PC-9 (cell line): ENCODE measurements around the gene FRMD4B.

ENCODE experiments used
- CTCF ChIP-seq: fragments of 200-600 bp; sonication (generic); conservative IDR thresholded peaks from 2 replicates; pipeline ENCODE4 v1.6.1; 2017; ENCODE audit warnings: mixed run types, antibody characterized with exemption, mild to moderate bottlenecking, moderate library complexity
- EZH2 ChIP-seq: fragments of 200-600 bp; sonication (generic); IDR thresholded peaks from 2 replicates; pipeline ENCODE4 v1.8.0; 2017; ENCODE audit warnings: antibody characterized with exemption, low read depth

- no peak for TF ChIP-seq CTCF
- TF ChIP-seq EZH2 = no peak
Observed at GRCh38 chr3:69121513-69121912, 264.4 kb downstream of the FRMD4B start.
